HG02870 (cell line): Measurements from ENCODE around the gene PROKR1.
"Not testable (repeated sequence)": the region's sequence is repeated elsewhere in the genome, so short reads cannot be mapped to it uniquely, and the experiment has no call there.

Experiments used
- ATAC-seq: cut with Tn5 transposase; IDR thresholded peaks from one replicate; pipeline ENCODE4 v1.9.1; 2021; ENCODE audit warnings: mild to moderate bottlenecking, moderate library complexity; ENCODE audit not compliant: unreplicated experiment

The PROKR1 gene

DNA sequence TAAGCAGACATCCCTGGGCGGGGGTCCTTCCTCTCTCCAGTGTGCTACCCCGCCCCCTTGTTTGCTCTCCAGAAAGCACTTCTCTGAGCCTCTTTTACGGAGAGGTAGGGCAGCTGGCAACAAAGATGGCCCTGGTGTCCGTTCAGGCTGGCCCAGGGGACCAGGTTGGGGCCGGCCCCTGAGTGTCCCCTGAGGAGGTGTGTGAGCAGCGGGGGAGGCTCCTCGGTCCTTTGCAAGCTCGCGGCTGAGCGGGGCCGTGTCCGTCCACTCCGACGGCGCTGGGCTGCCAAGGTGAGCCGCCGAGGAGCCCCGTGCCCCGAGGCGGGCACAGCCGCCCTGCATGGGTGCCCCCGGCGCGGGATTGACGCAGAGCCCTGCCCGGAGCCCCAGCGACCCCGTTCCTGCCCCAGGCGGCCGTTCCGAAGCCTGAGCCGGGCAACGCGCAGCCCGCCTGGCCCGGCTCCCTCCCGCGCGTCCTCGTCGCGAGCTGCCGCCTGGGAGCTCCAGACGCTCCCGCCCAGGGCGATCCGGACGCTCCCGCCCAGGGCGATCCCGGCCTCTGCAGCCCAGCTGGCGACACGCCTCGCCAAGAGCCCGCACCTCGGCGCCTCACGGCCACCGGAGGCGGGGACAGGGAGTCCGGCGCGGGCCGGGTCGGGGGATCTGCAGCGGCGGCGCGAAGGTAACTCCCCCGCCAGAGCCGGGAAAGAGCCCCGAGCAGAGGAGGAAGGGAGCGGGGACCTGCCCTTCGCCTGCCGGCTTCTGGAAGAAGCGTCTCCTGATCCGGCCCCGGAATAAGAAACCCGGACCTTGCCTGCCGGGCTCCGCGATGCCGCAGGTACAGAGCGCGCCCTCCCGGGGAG lies at the start of gene PROKR1:
Gene PROKR1 (plus strand): TSS at position 569 of the 863 bp plus-strand sequence. CDS start 2,243 bp downstream, outside the sequence.
- ATAC-seq: no peak

DNA sequence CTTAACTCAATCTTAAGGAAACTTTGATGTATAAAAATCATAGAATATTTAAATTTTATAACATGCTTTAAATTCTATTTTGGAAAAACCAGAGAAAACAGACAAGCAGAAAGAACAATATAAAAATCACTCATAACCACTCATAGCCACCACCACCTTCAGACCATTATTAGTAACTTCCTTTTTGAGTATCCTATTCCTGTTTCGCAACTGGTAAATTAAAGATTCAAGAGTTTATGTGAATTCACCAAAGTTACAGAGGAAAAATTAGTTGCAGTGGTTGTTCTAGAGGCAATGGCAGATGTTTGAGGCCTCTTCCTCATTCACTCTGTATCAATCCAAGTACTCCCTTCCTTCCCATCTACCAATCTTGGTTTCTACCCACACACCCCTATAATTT lies 49.3 kb upstream of the PROKR1 start:
- ATAC-seq: no peak

DNA sequence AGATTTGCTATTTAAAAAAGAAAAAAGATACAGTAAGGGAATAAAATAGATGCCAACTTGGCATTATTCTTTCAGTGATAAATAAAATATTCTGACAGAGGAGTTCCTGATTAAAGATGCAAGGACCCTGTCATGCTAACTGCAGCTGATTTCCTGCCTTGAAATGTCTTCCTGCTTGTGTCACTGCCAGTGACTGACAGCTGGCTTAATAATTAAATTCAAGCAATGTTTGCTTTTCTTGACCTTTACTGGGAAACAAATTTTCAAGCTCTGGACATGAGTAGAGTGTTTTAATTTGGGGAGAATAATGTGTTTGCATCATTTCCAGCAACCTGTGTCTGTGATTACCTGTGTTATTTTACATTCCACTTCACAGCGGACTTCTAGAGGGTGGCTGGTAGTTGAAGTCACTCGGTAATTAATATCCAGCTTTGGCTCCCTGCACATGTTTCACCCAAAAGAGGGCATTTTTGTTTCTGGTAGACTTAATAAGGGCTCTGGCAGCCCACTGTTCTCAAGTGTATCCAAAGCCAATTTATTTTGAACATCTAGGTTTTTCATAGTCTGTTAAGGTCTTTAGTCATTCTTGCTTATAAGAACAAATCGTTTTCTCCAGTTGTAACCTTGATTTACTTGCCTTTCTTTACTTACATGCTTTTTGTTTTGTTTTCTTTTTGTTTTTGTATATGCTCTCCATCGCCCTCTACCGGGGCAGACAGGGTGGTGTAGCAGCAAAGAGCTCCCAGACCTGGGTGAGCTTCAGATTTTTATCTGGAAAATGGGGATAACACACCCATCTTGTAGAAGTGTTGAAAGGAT lies 48.5 kb upstream of the PROKR1 start:
- ATAC-seq: no peak

DNA sequence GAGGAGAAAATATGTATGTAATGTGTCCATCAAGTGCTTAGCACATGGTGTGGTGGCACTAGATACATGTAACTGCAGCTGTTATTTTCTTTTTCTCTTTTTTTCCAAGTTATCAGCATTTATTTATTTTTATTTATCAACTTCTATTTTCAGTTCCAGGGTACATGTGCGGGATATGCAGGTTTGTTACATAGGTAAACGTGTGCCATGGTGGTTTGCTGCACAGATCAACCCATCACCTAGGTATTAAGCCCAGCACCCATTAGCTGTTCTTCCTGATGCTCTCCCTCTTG lies 47.9 kb upstream of the PROKR1 start:
- ATAC-seq: not testable (repeated sequence)

DNA sequence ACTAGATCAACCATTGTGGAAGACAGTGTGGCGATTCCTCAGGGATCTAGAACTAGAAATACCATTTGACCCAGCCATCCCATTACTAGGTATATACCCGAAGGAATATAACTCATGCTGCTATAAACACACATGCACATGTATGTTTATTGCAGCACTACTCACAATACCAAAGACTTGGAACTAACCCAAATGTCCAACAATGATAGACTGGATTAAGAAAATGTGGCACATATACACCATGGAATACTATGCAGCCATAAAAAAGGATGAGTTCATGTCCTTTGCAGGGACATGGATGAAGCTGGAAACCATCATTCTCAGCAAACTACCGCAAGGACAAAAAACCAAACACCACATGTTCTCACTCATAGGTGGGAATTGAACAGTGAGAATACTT lies 42.9 kb upstream of the PROKR1 start:
- ATAC-seq: not testable (repeated sequence)

DNA sequence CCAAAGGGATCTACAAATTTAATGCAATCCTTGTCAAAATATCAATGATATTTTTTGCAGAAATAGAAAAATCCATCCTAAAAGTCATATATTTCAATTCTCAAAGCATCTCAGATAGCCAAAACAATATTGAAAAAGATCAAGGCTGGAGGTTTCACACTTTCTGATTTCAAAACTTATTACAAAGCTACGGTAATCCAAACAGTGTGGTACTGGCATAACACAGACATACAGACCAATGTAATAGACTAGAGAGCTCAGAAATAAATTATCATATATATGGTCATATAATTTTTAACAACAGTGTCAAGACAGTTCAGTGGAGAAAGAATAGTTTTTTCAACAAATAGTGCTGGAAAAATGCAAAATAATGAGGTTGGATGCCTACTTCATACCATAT lies 40.3 kb upstream of the PROKR1 start:
- ATAC-seq: no peak

DNA sequence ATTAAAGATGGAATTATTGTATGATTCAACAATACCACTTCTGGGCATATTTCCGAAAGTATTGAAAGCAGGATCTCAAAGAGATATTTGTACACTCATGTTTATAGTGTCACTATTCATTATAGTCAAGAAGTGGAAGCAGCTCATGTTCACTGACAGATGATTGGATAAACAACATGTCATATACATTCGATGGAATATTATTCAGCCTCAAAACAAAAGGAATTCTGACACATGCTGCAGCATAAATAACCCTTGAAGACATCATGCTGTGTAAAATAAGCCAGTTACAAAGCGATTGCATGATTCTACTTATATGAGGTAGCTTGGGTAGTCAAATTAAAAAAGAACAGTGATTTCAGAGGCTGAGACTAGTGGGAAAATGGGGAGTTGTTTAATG lies 39.3 kb upstream of the PROKR1 start:
- no peak for ATAC-seq

DNA sequence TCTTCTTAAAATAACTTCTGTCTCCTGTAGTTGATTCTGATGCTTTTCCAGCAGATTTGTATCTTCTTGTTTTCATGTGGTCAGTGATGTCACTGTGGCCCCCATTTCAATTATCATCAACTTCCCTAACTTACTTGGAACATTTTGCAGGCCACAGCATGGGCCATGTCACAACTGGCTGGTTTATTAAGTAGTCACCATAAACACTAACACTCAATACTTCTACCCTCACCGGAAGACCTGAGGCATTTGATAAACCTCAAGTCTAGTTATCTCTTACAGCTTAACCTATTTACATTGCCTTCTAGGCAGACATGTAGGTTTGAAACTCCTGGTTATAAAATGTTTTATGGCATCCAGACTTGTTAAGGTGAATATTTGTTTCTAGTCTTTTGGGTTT lies 37.4 kb upstream of the PROKR1 start:
- ATAC-seq: no peak

DNA sequence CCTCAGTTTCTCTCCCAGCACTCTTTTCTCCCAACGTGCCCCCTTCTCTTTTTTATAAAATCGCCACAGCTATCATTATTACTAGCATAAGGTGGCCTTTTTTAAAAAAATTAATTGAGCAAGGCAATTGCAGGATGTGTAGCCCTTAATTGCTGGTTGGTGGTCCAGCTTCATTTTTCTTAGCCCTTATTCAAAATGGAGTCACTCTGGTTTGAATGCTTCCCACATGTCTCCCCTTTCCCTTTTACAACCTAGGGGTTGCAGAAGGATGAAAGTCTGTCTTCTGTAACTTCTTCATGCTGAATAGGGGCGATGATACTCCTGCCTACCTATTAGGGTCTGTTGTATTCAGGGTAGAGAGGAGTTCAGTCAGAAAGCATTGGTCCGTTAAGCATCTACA lies 36.6 kb upstream of the PROKR1 start:
- ATAC-seq: no peak

DNA sequence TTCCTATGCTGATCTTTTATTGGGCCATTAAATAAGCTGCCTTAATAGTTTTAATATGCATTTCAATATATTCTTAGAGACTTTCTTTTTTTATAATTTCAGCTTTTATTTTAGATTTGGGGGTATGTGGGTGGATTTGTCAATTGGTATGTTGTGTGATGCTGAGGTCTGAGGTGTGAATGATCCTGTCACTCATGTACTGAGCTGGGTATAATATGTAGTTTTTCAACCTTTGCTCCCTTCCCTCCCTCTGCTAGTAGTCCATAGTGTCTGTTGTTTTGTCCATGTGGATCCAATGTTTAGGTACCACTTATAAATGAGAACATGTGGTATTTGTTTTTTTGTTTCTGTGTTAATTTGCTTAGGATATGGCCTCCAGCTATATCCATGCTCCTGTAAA lies 35.5 kb upstream of the PROKR1 start:
- no peak for ATAC-seq

DNA sequence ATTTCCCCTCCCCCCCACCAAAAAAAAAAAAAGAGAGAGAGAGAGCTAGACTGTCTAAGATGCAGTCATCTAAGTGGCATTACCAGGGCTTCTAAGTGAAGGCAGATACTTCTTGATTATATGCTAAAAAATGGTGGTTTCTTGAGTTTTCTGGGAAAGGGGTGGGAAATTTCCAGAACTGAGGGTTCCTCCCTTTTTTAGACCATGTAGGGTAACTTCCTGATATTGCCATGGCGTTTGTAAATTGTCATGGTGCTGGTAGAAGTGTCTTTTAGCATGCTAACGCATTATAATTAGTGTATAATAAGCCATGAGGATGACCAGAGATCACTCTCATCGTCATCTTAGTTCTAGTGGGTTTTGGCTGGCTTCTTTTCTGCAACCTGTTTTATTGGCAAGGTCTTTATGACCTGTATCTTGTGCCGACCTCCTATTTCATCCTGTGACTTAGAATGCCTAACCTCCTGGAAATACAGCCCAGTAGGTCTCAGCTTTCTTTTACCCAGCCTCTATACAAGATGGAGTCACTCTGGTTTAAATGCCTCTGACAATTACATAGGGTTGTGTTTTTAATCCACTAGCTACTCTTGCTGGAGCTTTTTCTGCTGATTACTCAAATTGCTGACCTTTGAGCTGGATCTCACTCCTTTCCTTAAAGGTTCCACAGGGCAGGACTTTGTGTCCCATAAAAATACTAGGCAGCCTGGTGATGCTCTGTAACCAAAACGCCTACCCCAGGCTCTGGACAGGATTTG lies 30.4 kb upstream of the PROKR1 start:
- ATAC-seq: no peak

DNA sequence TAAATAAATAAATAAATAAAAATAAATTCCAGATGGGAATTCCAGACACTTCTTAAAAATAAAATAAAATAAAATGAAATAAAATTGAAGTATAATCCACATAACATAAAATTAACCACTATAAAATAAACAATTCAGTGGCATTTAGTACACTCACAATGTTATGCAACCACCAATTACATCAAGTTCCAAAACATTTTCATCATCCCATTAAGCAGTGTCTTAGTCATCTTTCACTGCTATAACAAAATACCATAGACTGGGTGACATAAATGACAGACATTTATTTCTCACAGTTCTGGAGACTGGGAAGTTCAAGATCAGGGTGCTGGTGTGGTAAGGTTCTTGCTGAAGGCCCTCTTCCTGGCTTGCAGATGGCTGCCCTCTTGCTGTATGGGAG lies 22.6 kb upstream of the PROKR1 start:
- no peak for ATAC-seq

DNA sequence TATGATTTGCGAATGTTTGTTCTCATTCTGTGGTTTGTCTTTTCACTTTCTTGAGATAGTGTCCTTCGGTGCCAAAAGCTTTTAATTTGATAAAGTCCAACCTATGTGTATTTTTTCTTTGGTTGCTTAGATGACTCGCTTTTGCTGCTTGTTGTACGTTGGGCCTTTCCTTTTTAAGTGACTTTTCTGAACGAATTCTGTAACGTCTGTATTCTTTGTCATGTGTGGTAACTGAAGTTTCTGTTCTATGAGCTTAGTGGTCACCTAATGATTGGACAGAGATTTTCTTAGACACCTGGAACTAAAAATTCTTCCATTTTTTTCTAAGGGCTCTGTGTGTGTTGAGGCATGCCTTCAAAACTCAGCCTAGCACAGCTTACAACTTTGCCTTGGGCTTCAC lies 19.6 kb upstream of the PROKR1 start:
- no peak for ATAC-seq

DNA sequence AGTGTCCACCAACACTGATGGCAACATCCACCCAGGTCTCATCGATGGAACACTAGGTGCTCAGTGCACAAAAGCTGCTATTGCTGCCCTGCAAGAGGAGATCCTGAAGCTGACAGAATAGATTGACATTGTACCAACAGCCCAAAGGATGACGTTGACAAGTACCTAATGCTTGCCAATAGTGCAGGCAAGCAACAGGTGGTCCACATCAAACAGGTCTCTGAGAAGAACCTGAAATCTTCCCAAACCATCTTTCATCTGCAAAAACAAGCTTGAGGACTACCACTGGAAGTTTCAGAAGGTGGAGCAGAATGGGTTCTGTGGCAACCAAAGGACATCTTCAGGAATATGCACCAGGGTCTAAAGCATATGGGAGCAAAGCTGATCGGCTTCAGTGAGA lies 15.8 kb upstream of the PROKR1 start:
- ATAC-seq: no peak

DNA sequence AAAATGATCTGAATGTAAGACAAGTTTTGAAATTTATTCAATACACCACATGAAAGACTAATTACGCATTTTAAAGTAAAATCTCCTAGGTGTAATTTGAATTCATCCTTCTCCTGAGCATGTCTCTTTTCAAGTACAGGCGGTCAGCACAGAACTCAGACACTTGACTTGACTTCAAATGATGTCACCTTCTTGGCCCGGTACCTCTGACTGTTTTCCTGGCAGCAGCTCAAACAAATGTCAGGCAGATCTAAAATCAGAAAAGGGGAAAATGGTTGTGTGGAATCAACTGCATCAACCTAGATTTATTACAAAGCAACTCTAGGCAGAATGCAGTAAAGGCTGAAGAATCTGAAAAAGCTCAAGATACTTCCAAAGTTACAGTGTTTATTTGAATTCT lies 11.4 kb upstream of the PROKR1 start:
- ATAC-seq: no peak

DNA sequence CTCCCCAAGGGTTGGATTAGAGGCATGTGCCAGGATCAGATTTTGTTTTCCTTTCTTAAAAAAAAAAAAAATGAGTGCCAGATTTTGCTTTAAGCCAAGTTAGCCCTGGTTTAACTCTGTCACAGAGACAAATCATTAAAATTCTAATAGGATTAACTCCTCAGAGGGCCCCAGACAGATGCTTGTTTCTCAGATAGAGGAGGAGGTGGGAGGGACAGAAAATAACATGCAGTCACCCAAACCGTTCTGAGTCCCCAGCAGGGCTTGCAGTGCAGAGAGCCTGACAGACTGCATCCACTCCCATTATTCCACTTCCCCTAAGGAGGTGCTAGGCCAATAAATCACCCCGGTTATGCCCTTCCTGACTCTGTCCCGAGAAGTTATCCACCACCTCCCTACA lies 6.3 kb upstream of the PROKR1 start:
- ATAC-seq: no peak

DNA sequence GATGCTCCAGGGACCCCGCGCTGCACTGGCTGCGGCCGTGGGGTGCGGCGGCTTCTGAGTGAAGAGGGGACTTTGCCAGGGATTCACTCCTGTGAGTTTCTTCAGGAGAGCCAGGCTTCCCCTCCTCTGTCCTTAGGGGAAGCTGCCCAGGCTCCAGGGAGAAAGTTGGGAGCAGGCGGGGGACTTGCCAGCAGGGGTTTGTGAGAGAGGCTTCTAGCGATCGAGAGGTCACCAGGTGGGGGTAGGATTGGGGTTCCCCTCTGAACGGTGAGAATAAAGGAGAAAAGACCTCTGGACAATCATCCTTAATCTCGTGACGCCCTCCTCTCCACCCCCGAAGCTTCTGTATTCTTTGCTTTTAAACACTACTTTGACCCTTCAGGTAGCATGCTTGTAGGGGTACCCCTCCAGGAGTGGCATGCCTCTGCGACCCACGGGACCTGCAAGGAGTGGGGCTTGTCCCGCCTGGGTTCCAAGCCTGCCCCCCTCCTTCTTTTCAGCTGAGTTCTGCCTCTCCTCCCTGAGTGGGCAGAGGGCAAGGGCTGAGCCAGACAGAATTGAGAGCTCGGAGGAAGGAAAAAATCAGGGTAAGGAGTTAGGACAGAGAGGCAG lies 601 bp downstream of the PROKR1 start:
- no peak for ATAC-seq

DNA sequence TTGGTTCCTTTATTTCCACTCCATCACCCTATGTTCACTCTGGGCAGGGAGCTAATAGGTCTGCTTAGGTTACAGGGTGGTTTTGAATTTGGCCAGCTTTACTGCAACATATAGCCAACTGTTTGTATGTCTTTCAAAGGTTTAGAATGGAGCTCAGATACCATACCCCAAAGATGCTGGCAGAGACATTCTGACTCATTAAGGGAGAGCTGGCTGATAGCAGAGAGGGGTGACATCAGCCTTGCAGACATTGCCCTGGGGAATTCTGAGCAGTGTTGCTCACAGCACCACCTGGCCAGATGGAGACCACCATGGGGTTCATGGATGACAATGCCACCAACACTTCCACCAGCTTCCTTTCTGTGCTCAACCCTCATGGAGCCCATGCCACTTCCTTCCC lies 2.1 kb downstream of the PROKR1 start:
- no peak for ATAC-seq

DNA sequence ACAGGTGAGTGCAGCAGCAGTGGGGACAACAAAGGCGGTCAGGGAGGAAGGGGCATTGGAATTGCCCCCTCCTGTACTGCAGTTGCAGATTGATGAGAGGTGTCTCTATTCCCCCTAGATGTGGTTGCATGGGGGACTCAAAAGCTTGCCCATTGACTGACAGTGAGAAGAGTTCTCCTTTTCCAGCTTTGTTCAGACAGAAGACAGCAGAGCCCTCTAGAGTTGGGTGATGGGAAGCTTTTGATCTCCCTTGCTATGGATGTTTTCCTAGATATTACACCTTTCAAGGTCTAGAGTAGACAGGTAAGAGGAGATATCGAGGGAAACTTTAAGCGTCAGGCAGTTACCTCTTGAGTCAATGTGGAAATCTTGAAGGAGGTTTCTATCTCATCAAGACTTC lies 2.9 kb downstream of the PROKR1 start:
- ATAC-seq: no peak

DNA sequence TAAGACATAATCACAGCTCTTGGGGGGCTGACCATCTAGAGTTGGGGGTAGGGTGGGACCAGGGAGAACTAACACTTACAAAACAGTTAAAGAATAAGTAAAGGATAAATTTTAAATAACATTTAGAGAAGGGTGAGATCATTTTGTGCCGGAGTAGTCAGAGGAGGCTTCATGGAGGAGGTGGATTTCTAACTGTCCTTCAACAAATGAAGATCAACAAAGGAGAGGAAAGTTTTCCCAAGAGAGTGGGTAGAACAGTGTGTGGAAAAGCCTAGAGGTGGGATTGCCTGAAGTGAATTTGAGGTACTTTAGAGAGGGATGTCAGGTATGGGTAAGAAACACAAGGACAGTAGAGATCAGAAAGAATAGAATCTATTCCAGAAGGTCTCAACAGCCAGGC lies 7.3 kb downstream of the PROKR1 start:
- no peak for ATAC-seq

DNA sequence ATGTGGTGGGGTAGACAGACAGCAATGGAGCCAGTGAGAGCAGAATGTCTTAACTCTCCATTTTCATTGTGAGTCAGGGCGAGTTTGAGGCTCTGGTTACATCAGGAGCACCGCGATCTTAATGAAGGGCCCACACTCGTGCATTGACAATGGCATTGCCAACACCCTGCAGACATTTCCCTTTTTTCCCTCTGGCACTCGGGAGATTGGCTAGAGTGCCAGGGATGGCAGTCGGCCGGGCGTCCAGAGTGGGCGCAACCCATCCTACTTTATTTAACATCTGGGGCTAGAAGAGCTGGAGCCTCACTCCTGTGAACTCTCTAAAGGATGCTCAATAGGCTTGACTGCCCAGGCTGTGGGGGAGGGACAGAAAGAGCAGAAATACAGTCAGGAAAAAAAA lies 9.7 kb downstream of the PROKR1 start:
- no peak for ATAC-seq
